Smooth muscle cell of trachea (primary cell): ENCODE measurements around the gene RNU1-4. TPM values are rescaled to one million over a fixed set of nuclear protein-coding genes. Genes with fewer than 3 reads are reported as not detected.

Experiments used
- total RNA-seq: library from RNA; depleted of rRNA; stranded (reverse); fragments of >200 nt; gene quantifications from 2 replicates; pipeline ENCODE4 v1.2.1, GENCODE V29; 2014

Gene RNU1-4
- under 0.01 TPM in 2 replicates for total RNA-seq

DNA sequence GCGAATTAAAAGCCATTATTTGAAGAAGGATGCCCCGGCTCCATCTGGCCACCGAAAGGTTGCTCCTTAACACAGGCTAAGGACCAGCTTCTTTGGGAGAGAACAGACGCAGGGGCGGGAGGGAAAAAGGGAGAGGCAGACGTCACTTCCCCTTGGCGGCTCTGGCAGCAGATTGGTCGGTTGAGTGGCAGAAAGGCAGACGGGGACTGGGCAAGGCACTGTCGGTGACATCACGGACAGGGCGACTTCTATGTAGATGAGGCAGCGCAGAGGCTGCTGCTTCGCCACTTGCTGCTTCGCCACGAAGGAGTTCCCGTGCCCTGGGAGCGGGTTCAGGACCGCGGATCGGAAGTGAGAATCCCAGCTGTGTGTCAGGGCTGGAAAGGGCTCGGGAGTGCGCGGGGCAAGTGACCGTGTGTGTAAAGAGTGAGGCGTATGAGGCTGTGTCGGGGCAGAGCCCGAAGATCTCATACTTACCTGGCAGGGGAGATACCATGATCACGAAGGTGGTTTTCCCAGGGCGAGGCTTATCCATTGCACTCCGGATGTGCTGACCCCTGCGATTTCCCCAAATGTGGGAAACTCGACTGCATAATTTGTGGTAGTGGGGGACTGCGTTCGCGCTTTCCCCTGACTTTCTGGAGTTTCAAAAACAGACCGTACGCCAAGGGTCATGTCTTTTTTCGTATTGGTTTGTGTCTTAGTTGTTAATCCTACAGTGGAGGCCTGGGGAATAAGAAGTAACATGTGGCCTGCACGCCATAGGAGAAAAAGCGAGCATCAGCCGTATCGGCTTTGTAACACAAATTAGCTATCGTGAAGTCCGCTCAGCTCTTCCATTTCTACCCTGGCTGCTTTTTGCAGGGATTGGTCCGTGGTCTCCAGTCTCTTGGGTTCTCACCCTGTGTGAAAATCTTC is at the start of gene RNU1-4:
TSS of gene RNU1-4 (plus strand) at position 470 of the 918 bp plus-strand sequence.

Other genes starting within 250 kb of the RNU1-4 start
- gene RNU1-1, start 226.2 kb upstream of the RNU1-4 start, total RNA-seq: under 0.01 TPM in 2 replicates
- gene NBPF1, start 127.0 kb upstream of the RNU1-4 start, total RNA-seq: 31.1 and 48.3 TPM in 2 replicates
- gene RNU1-3, start 73.6 kb upstream of the RNU1-4 start, total RNA-seq: under 0.01 TPM in 2 replicates
- under 0.01 TPM in 2 replicates for gene RNU1-2, start 155.5 kb downstream of the RNU1-4 start, total RNA-seq
- gene CROCC, start 181.4 kb downstream of the RNU1-4 start, total RNA-seq: 12.4 and 22.5 TPM in 2 replicates
- gene MFAP2, start 240.1 kb downstream of the RNU1-4 start, total RNA-seq: 16.9 and 26.5 TPM in 2 replicates